Stimulated activated CD4-positive, alpha-beta T cell treated with anti-CD3 and anti-CD28 coated beads, Interleukin-2, amount 100 ng/mL, for 48 hours (primary cell): Measurements from ENCODE around the gene ZNF749.
A peak's percentile ranks its signal among the peaks of the same experiment; 100 is the strongest.

Source experiments
- DNase-seq, 2 donors: peaks; one replicate each; pipeline ENCODE4 v3.0.0-alpha.2; 2020

The ZNF749 gene

DNA sequence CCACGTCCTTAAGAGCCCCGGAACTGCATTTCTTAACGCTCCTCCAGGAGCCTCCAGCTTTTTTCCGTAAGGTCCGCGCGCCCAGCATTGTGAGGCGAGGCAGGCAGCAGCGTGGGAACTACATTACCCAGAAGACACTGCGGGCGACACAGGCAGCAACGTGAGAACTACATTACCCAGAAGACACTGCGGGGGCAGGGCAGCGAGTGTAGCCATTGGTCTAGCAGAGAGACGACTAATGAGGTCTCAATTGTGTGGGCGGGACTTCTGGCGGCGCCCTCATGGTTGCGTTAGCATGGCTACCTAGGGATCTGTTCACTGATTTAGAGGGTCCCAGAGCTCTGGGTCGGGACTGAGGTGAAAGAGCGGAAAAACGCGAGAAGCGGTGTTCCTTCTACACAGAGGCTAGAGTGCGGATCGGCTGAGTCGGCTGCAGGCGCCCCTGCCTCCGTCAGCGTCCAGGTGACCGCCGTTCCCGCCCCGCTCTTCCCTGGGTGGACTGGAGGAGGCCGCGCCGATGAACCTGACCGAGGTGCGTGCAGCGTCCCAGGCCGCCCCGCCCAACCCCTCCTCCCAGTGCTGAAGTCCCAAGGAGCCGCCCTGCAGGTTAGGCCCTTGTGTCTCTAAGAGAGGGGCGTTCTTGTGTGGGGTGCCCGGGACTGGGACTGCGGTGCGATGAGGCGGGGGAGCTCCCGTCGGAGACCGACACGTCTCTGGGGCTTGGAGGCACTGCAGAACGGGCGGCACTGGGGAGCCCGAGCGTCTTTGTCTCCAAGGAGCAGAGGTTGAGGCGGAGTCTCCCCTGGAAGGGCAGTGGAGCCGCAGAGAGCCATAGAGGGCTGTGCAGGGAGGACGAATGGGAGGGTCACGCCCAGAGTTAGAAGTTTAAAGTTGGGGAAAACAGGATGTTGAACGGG is at the start of gene ZNF749:
Gene ZNF749 (plus strand): TSS at position 264 of the 917 bp plus-strand sequence. CDS start 254 bp downstream, at position 518.
- peak; percentile 86 to 94 for DNase-seq

GRCh38 chr19:57389194-57389729 is 45.9 kb upstream of the ZNF749 start:
- DNase-seq, result no peak

DNA sequence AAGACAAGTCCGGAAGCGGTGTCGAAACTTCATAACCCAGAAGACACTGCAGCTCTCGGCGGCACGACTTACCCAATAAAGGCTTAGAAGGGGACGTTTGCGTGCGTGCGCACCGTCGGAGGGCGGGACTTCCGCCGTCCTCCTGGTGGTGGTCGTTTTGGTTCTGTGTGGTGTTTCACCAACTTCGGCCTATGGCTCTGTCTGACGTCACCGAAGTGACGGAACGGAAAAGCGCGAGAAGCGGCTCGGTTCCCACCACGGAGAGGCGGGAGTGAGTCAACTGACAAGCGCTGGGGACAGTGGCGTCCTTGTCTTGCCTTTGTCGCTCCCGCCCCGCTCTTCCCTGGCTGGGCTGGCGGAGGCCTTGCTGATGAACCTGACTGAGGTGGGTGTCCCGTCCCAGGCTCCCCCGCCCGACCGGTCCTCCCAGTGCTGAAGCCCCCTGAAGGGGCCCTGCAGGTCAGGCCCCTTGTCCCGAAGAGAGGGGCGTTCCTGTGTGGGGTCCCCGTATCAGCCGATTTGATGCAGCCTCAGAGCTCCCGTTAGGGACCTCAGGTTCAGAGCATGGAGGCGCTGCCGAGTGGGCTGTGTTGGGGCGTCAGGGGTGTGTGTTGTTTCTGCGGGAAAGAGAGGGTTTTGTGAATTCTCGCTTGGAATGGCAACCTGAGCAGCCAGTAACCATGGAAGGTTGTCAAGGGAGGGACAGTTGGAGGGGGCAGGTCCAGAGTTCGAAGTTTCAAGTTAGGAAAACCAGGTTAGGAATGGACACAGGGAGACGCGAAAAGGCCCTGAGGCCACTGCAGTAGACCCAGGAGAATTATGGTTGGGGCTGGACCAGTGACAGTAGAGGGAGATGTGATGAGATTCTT is 45.2 kb upstream of the ZNF749 start, which contains the start of gene ZNF548:
Gene ZNF548 (plus strand): TSS at position 125 of the 869 bp plus-strand sequence. CDS start 246 bp downstream, at position 371.
- DNase-seq, result peak; percentile 89 to 92

GRCh38 chr19:57395710-57396109 is 39.4 kb upstream of the ZNF749 start:
- no peak for DNase-seq

GRCh38 chr19:57398868-57399267 is 36.3 kb upstream of the ZNF749 start:
- DNase-seq, result no peak

DNA sequence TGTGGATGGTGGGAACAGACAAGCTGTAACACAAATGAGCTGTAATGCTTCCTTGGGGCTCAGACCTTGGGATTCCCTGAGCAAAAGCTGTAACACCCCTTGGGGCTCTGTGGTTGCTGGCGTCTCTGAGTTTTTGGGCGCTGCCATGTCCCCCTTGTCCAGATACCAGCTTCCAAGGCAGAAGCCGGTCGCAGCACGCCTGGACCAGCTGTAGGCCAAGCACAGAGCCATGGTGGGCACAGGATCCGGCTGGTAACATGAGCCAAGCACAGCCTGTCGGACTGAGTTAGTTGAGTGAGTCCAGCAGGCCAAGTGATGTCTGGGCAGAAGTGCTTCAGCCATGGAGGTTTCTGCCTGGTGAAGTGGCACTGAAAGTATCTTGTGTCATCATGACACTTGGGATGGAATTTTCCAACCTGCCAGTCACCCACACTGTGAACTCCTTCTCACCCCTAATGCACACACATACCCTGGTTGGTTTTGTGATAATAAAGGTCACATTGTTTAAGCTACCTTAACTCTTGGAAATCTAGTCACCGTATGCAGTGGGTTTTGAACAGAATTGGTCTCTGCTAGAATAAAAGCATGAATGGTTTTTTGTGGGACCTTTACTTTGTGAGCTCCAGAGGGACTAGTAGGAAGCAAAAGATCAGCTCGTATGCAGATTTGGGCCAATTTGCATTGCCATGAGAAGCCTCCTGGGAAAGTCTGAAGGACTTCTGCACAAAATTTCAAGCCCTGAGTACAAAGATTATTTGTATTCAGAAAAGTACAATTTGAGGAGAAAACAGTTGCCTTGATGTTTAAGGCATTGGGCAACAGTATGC is 31.2 kb upstream of the ZNF749 start:
- no peak for DNase-seq

- DNase-seq, result peak; percentile 59 to 61
Observed at GRCh38 chr19:57406516-57407123, 28.5 kb upstream of the ZNF749 start.

DNA sequence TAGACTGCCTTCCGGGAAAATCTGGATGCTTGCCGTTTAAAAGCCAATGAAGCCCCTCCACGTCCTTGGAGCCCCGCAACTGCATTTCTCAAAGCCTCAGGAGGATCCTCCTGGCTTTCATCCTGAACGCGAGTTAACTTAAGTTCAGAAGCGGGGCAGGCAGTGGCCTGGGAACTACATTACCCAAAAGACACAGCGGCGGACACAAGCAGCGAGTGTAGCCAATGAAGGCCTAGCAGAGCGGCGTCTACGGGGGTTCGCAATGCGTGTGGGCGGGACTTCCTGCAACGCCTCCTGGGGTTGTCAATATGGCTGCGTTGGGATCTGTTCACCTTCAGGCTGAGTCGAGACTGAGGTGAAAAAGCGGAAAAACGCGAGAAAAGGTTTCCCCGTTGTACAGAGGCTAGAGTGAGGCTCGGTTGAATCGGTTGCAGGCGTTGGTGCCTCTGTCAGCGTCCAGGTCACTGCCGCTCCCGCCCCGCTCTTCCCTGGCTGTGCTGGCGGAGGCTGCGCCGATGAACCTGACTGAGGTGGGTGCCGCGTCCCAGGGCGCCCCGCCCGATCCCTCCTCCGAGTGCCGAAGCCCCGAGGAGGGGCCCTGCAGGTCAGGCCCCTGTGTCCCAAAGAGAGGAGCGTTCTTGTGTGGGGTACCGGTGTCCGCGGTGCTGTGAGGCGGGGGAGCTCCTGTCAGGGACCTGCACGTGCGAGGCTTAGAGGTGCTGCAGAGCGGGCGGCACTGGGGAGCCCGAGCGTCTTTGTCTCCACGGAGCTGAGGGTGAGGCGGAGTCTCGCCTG is 24.1 kb upstream of the ZNF749 start, which contains the start of gene ZNF17:
Gene ZNF17 (plus strand): TSS at position 285 of the 795 bp plus-strand sequence. CDS start 2,455 bp downstream, outside the sequence.
- peak; percentile 80 to 86 for DNase-seq

GRCh38 chr19:57419439-57419838 is 15.7 kb upstream of the ZNF749 start:
- DNase-seq, result no peak

DNA sequence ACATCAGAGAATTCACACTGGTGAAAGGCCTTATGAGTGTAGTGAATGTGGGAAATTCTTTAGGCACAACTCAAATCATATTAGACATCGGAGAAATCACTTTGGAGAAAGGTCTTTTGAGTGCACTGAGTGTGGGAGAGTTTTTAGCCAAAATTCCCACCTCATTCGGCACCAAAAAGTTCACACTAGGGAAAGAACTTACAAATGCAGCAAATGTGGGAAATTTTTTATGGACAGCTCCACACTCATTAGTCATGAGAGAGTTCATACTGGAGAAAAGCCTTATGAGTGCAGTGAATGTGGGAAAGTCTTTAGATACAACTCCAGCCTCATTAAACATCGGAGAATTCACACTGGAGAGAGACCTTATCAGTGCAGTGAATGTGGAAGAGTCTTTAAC is 14.1 kb upstream of the ZNF749 start:
- DNase-seq, result no peak

GRCh38 chr19:57434386-57435061 is 601 bp upstream of the ZNF749 start:
- DNase-seq, result no peak

DNA sequence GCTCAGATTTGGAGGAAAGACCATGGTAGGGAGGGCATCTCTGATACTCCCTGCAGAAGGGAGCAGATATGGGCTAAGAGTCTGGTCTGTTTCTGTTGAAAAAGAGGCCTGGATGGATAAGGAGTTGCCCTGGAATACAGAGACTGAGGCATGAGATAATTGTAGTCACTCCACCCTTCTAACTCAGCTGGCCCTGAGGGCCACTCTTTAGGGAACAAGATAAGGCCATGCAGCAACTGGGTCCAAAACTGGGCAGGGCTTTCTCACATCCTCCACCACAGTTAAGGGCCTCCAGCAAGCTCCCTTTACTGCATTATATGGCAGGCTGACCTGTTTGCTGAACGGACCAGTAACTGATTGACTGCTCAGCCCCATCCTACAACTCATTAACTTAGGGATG is 1.3 kb downstream of the ZNF749 start:
- no peak for DNase-seq

DNA sequence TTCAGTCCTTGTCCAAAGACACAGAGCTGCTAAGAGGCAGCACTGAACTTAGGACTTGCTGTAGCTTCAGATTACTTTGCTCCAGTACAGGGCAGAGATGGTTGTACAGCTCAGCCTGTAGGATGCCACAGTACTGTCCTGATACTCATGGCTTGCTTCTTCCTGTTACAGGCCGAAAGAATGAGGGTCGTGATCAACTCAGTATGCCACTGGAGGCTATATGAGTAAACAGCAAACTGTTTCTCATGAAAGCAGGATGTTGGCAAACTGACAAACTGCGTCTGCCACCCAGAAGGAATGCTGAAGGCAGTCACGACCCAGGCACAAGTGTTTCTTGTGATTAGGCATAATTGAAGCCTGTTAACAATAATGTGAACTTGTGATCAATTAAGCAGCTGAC is 2.8 kb downstream of the ZNF749 start:
- DNase-seq, result no peak

DNA sequence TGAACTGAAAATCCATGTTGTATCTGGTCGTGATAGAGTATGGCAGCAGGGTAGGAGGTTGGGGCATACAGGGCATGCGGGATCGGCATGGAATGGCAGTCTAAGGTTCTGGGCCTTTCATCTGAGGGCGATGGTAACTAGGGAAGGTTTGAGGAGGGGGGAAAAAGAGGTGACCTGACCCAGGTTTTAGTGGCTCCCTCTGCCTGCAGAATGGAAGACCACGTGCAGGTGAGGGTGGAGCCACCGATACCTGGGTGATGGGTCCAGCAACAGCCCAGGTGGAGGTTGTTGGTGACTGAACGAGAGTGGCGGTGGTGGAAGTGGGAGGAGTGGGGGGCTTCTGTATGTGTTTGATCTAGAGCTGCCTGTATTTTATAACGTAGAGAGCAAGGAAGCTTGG is 3.8 kb downstream of the ZNF749 start:
- DNase-seq, result no peak

DNA sequence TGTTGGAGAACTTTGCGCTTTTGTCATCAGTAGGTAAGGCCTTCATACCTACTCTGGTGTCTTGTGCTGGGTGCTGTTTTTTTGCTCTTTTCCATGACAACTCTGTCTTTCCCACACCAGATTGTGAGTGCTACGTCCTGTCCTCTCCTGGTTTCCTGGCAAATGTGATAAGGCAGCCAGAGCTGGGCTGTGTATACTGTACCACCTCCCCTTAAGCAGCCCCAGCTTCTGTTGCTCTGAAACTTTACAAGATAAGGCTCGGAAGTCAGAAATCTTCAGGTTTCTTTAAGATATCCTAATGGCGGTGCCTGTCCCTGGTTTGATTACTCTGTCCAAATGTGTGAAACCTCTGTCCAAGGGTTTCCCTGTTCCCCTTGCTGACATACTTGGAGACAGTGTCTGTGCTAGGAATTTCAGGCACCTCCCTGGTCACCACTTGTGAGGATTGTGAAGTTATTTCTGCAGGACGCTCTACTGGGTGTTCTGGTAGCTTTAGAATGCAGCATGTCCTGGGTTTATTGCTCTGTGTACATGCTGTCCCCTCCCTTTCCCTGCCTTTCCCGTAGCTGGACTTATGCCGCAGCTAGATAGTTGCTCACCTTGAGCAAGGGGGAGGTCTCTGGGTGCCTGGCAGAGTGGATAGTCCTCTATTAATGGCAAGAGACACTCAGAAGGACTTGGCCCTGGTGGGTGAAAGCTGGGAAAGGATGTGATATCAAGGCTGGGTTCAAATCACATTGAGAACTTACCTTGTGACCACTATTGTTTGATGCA is 7.0 kb downstream of the ZNF749 start:
- no peak for DNase-seq

GRCh38 chr19:57443121-57443696 is 8.1 kb downstream of the ZNF749 start:
- DNase-seq, result no peak

DNA sequence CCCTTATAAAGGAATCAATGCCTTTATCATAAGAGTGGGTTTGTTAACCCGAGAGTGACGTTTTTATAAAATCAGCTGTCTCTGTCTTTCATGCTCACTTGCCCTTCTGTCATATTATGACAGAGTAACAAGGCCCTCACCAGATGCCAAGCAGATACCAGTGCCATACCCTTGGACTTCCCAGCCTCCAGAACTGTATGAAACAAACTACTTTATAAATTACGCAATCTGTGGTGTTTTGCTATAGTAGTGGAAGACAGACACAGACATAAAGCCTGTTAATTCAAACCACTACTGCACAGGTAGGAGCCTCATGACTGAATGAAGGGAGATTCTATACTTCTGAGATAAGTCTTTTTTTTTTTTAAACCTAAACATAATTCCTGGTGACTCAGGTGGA is 17.2 kb downstream of the ZNF749 start:
- DNase-seq, result no peak

GRCh38 chr19:57465680-57466381 is 30.7 kb downstream of the ZNF749 start:
- no peak for DNase-seq
